Panc1 (cell line): Measurements from ENCODE around the gene TOM1L1.

Experiments
- POLR2AphosphoS5 ChIP-seq: IDR thresholded peaks from 2 replicates; pipeline ENCODE4 v1.6.1; 2012; ENCODE audit warnings: mild to moderate bottlenecking, low read depth, low read length, moderate library complexity
- REST ChIP-seq, 2 experiments: IDR thresholded peaks; 2 replicates each; pipeline ENCODE4 v1.6.1; 2011 to 2012; ENCODE audit warnings: low read depth in 2 of 2, control low read depth in 1 of 2, low read length in 1 of 2, mild to moderate bottlenecking in 1 of 2, moderate library complexity in 1 of 2; ENCODE audit not compliant: insufficient read depth in 1 of 2
- TCF7L2 ChIP-seq: IDR thresholded peaks from 2 replicates; pipeline ENCODE4 v1.6.1; 2011; ENCODE audit warnings: mild to moderate bottlenecking, low read depth, low read length, inconsistent platforms
- TF ChIP-seq, protein P1 (sequence below): fragments of 450-650 bp; IDR thresholded peaks from 2 replicates; pipeline ENCODE4 v1.5.1; 2017; ENCODE audit warnings: mild to moderate bottlenecking

DNA sequence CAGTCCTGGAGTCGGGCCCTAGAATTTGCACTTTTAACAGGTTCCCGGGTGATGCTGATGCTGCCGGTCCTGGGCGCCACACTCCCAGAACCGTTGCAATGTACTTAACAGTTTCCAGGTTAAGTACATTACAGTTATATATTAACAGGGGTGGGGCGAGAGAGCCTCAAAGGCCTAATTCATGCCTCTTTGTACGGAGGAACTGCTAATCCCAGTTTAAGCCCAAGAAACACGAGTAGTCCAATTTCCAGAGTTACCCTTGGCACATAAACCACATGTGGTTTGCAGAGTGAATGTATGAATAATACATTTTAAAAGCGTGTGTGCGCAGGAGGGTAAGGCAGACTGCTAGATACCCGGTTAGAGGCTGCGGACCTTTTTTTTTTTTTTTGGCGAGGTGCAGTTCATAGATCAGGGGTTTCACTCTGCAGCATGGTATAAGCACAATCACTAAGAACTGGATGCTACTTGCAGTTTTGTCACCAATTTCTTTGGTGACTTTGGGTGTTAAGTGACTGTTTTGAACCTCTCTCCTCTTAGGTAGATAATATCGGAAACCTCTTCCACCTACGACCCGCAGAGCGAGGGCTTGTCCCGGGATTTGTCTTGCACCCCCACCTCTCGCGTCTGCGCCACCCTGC is 67.1 kb downstream of the TOM1L1 start:
- no peak for TF ChIP-seq TCF7L2
- TF ChIP-seq, protein P1, sequence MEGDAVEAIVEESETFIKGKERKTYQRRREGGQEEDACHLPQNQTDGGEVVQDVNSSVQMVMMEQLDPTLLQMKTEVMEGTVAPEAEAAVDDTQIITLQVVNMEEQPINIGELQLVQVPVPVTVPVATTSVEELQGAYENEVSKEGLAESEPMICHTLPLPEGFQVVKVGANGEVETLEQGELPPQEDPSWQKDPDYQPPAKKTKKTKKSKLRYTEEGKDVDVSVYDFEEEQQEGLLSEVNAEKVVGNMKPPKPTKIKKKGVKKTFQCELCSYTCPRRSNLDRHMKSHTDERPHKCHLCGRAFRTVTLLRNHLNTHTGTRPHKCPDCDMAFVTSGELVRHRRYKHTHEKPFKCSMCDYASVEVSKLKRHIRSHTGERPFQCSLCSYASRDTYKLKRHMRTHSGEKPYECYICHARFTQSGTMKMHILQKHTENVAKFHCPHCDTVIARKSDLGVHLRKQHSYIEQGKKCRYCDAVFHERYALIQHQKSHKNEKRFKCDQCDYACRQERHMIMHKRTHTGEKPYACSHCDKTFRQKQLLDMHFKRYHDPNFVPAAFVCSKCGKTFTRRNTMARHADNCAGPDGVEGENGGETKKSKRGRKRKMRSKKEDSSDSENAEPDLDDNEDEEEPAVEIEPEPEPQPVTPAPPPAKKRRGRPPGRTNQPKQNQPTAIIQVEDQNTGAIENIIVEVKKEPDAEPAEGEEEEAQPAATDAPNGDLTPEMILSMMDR = no peak
- no peak for TF ChIP-seq POLR2AphosphoS5
- no peak for TF ChIP-seq REST (IDR thresholded peaks at IDR 0.05; ENCODE audit: insufficient read depth in 1 of 2, low read depth in 2 of 2, low read length in 1 of 2)
